Measurements from ENCODE around the gene PHF5A.

GRCh38 chr22:41411021-41411851, 57.3 kb downstream of the PHF5A start:
- TF ChIP-seq CTCF (IDR thresholded peaks at IDR 0.05) (no peak), POLR2A (IDR thresholded peaks at IDR 0.05) (no peak)

Data from lower leg skin (tissue), 3 donors.